Epithelial cell of proximal tubule (primary cell): ENCODE measurements around the gene ADAMTSL1. TPM values are rescaled to one million over a fixed set of nuclear protein-coding genes. Genes with fewer than 3 reads are reported as not detected.

ENCODE experiments used
- DNase-seq: peaks from one replicate; pipeline ENCODE4 v3.0.0-alpha.2; 2011; ENCODE audit warnings: low read depth
- H3K4me3 ChIP-seq: 2 replicates; pipeline ENCODE4 v1.5.1; 2011; ENCODE audit warnings: low read depth, mild to moderate bottlenecking, low read length
- total RNA-seq: library from RNA; depleted of rRNA; stranded (reverse); fragments of >200 nt; gene quantifications from 2 replicates; pipeline ENCODE4 v1.2.3, GENCODE V29; 2015
- TF ChIP-seq, protein P1 (sequence below): conservative IDR thresholded peaks from 2 replicates; pipeline ENCODE4 v1.5.1; 2012; ENCODE audit warnings: low read depth, mild to moderate bottlenecking, low read length

Gene ADAMTSL1
- total RNA-seq, 1 donor from 2014 or later, result 2.8 TPM

DNA sequence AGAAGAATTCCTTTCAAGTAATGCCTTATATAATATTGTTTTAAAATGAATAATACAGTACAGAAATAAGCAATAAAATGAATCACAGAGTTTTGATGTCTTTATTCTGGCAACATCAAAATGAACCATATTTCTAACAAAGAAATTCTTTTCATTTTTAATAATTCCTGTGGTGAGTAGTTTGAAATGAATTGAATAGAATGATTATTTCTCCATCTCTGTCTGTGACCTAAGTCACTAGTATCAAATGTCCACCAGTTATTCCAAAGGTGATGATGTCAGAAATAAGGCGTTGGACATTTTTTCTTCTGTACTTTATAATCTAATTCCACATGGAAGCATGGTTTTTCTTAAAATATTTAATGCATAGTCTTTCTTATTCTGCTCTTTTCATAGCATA, 106.2 kb downstream of the ADAMTSL1 start:
- no peak for DNase-seq
- H3K4me3 ChIP-seq, result no peak overlapping the region
- TF ChIP-seq, protein P1, sequence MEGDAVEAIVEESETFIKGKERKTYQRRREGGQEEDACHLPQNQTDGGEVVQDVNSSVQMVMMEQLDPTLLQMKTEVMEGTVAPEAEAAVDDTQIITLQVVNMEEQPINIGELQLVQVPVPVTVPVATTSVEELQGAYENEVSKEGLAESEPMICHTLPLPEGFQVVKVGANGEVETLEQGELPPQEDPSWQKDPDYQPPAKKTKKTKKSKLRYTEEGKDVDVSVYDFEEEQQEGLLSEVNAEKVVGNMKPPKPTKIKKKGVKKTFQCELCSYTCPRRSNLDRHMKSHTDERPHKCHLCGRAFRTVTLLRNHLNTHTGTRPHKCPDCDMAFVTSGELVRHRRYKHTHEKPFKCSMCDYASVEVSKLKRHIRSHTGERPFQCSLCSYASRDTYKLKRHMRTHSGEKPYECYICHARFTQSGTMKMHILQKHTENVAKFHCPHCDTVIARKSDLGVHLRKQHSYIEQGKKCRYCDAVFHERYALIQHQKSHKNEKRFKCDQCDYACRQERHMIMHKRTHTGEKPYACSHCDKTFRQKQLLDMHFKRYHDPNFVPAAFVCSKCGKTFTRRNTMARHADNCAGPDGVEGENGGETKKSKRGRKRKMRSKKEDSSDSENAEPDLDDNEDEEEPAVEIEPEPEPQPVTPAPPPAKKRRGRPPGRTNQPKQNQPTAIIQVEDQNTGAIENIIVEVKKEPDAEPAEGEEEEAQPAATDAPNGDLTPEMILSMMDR, result no peak

DNA sequence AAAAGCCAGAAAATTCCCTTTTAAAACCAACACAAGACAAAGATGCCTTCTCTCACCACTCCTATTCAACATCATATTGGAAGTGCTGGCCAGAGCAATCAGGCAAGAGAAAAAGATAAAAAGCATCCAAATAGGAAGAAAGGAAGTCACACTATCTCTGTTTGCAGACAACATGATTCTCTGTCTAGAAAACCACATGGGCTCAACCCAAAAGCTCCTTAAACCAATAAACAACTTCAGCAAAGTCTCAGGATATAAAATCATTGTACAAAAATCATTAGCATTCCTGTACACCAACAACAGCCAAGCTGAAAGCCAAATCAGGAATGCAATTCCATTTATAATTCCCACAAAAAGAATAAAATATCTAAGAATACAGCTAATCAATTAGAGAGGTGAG, 112.0 kb downstream of the ADAMTSL1 start:
- no peak overlapping the region for H3K4me3 ChIP-seq
- TF ChIP-seq, protein P1, result no peak
- DNase-seq, result no peak

DNA sequence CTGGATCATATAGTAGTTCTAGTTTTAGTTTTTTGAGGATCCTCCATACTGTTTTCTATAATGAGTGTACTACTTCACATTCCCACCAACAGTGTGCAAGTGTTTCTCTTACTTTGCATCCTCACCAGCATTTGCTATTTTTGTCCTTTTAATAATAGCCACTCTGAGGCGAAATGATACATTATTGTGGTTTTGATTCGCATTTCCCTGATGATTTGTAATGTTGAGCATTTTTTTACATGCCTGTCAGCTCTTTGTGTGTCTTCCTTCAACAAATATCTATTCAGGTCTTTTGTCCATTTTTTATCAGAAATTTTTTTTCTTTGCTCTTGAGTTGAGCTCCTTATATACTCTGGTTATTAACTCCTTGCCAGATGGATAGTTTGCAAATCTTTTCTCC, 114.0 kb downstream of the ADAMTSL1 start:
- DNase-seq, result no peak
- TF ChIP-seq, protein P1, result no peak
- no peak overlapping the region for H3K4me3 ChIP-seq

DNA sequence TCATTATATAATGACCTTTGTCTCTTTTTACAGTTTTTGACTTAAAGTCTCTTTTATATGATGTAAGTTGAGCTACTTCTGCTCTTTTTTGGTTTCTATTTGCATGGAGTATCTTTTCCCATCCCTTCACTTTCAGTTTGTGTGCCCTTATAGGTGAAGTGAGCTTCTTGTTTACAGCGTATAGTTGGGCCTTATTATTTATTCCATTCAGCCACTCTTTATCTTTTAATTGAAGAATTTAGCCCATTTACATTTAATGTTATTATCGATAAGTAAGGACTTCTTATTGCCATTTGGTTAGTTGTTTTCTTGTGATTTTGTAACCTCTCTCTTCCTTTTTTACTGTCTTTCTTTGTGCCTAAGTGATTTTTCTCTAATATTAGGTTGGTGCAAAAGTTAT, 117.3 kb downstream of the ADAMTSL1 start:
- DNase-seq, result no peak
- H3K4me3 ChIP-seq, result no peak overlapping the region
- TF ChIP-seq, protein P1, result no peak

DNA sequence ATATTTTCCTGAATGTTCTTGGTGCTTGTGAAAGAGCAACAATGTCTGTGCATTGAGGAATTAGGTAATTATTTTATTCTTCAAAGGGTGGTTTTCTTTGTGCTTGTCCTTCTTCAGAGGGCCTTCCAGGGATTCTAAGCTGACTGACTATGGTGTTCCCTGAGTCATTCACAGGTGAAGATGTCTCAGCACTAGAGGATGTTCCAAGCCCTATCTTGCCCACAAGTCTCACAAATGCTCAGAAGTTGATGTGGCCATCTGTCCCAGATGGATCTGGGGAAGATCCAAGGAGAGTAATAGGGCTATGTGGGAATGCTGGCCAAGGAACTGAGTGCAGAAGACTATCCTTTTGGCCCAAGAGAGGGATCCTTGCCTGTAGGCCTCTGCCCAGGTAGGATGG, 120.9 kb downstream of the ADAMTSL1 start:
- no peak overlapping the region for H3K4me3 ChIP-seq
- DNase-seq, result no peak
- TF ChIP-seq, protein P1, result no peak

DNA sequence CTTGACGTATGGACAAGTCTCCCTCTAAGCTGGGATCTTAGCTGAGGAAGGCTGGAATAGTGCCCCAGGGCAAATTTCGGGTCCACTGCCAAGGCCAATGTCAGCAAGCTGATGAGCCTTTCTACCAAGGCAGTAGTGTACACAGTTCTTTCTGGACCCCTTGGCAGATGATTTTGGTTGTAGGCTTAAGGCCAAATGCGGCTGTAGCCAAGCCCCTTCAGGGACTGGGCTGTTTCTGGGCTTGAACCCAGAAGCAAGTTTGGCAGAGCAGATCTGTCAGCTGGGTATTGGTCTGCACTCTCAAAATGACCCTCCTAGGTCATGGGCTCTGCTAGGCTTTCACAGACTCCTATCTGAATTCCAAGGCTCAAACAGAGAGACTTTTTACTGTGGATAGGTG, 121.6 kb downstream of the ADAMTSL1 start:
- no peak for DNase-seq
- TF ChIP-seq, protein P1, result no peak
- H3K4me3 ChIP-seq, result no peak overlapping the region

DNA sequence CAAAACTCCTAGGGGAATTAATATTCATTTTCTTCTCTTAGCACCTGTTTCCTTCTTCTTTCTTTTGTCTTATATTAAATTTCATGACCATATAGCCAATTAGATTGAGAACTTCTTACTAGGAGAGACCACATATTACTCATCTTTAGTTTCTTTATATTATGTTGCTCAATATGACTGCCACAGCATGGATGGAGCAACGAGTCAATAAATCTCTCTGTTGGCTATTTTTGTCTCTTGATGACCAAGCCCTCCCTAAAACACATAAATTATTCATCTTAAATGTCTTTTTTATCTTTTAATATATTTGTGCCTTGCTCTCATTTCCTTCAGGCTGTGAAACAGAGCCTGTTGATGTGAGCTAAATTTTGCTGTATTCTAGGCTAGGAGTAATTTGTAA, 123.0 kb downstream of the ADAMTSL1 start:
- no peak overlapping the region for H3K4me3 ChIP-seq
- no peak for DNase-seq
- TF ChIP-seq, protein P1, result no peak
